Liver (tissue), 9 donors: ENCODE measurements around the gene C2orf66. TPM values are rescaled to one million over a fixed set of nuclear protein-coding genes. Genes with fewer than 3 reads are reported as not detected.

ENCODE experiments used
- DNase-seq: peaks from one replicate; pipeline ENCODE4 v3.0.0-alpha.2; 2017; ENCODE audit warnings: low spot score
- H3K27ac ChIP-seq, 2 donors: one replicate each; pipeline ENCODE4 v1.7.0; 2013; ENCODE audit warnings: inconsistent platforms in 2 of 2, low read length in 2 of 2, control low read depth in 1 of 2, low read depth in 1 of 2, mild to moderate bottlenecking in 1 of 2
- H3K27me3 ChIP-seq, 4 donors: one replicate each; pipeline versions ENCODE4 v1.6.1 to v1.7.0; 2013; ENCODE audit warnings: low read length in 3 of 4, inconsistent platforms in 1 of 4, mild to moderate bottlenecking in 1 of 4, moderate library complexity in 1 of 4; ENCODE audit not compliant: control insufficient read depth in 4 of 4, insufficient read depth in 4 of 4
- H3K36me3 ChIP-seq, 4 donors: one replicate each; pipeline versions ENCODE4 v1.6.1 to v1.7.0; 2013; ENCODE audit warnings: low read length in 3 of 4, mild to moderate bottlenecking in 3 of 4, low read depth in 1 of 4, moderate library complexity in 1 of 4; ENCODE audit not compliant: control insufficient read depth in 4 of 4, insufficient read depth in 3 of 4
- H3K4me1 ChIP-seq, 4 donors: one replicate each; pipeline versions ENCODE4 v1.6.1 to v1.7.0; 2013; ENCODE audit warnings: low read length in 3 of 4, mild to moderate bottlenecking in 3 of 4, moderate library complexity in 1 of 4; ENCODE audit not compliant: control insufficient read depth in 4 of 4, insufficient read depth in 4 of 4
- H3K4me3 ChIP-seq, 3 donors: one replicate each; pipeline versions ENCODE4 v1.6.1 to v1.7.0; 2013; ENCODE audit warnings: low read length in 3 of 3, control low read depth in 1 of 3, low read depth in 1 of 3, mild to moderate bottlenecking in 1 of 3
- H3K9ac ChIP-seq, 2 donors: one replicate each; pipeline ENCODE4 v1.7.0; 2013; ENCODE audit warnings: low read length in 2 of 2, mild to moderate bottlenecking in 2 of 2, moderate library complexity in 2 of 2, control low read depth in 1 of 2, low read depth in 1 of 2
- H3K9me3 ChIP-seq, 4 donors: one replicate each; pipeline versions ENCODE4 v1.6.1 to v1.7.0; 2013; ENCODE audit warnings: low read length in 3 of 4; ENCODE audit not compliant: control insufficient read depth in 4 of 4
- EGR1 ChIP-seq, 2 donors: IDR thresholded peaks; 2 replicates each; pipeline ENCODE4 v1.6.1; 2016 to 2018; ENCODE audit warnings: antibody characterized with exemption in 2 of 2, low read depth in 2 of 2
- FOXA1 ChIP-seq: IDR thresholded peaks from 2 replicates; pipeline ENCODE4 v1.6.1; 2016; ENCODE audit warnings: antibody characterized with exemption
- GABPA ChIP-seq, 2 donors: IDR thresholded peaks in 1 of 2; conservative IDR thresholded peaks in 1 of 2; 2 replicates each; pipeline ENCODE4 v1.6.1; 2016; ENCODE audit warnings: antibody characterized with exemption in 2 of 2, mild to moderate bottlenecking in 1 of 2, moderate library complexity in 1 of 2
- HNF4A ChIP-seq, 2 donors: conservative IDR thresholded peaks; 2 replicates each; pipeline ENCODE4 v1.6.1; 2016; ENCODE audit warnings: antibody characterized with exemption in 2 of 2, mild to moderate bottlenecking in 2 of 2
- HNF4G ChIP-seq: IDR thresholded peaks from 2 replicates; pipeline ENCODE4 v1.6.1; 2016; ENCODE audit warnings: antibody characterized with exemption
- JUND ChIP-seq, 2 donors: IDR thresholded peaks; 2 replicates each; pipeline ENCODE4 v1.6.1; 2016; ENCODE audit warnings: antibody characterized with exemption in 2 of 2
- MAX ChIP-seq: IDR thresholded peaks from 2 replicates; pipeline ENCODE4 v1.6.1; 2016; ENCODE audit warnings: antibody characterized with exemption
- NR2F2 ChIP-seq: IDR thresholded peaks from 2 replicates; pipeline ENCODE4 v1.6.1; 2016; ENCODE audit warnings: antibody characterized with exemption
- RAD21 ChIP-seq, 2 donors: IDR thresholded peaks; 2 replicates each; pipeline ENCODE4 v1.6.1; 2016; ENCODE audit warnings: antibody characterized with exemption in 2 of 2, mild to moderate bottlenecking in 2 of 2
- SP1 ChIP-seq: IDR thresholded peaks from 2 replicates; pipeline ENCODE4 v1.6.1; 2018; ENCODE audit warnings: antibody characterized with exemption, mild to moderate bottlenecking
- TAF1 ChIP-seq: conservative IDR thresholded peaks from 2 replicates; pipeline ENCODE4 v1.6.1; 2016; ENCODE audit warnings: antibody characterized with exemption, mild to moderate bottlenecking
- YY1 ChIP-seq: IDR thresholded peaks from 2 replicates; pipeline ENCODE4 v1.6.1; 2016; ENCODE audit warnings: antibody characterized with exemption, mild to moderate bottlenecking
- polyA plus RNA-seq, 2 donors: library from polyadenylated mRNA; stranded (reverse) in 1 of 2; unstranded in 1 of 2; fragments of 200-250 nt in 1 of 2; fragments of >200 nt in 1 of 2; fragmentation: Nextera tagmentation in 1 of 2; extraction: Ambion mirVana in 1 of 2; gene quantifications; one replicate each; pipeline versions ENCODE4 v1.2.1 to v1.2.3, GENCODE V29; 2013 to 2015
- total RNA-seq, 2 donors: library from RNA; depleted of rRNA; stranded (reverse); fragments of >200 nt; gene quantifications; one replicate each; pipeline ENCODE4 v1.2.3, GENCODE V29; 2014
- TF ChIP-seq, protein P1 (sequence below): IDR thresholded peaks from 2 replicates; pipeline ENCODE4 v1.6.1; 2016; ENCODE audit warnings: antibody characterized with exemption
- TF ChIP-seq, protein P2 (sequence below): fragments of 150-350 bp; IDR thresholded peaks from 2 replicates; pipeline ENCODE4 v1.5.1; 2017; ENCODE audit warnings: improper control_type of control experiment, low read depth, low read length; ENCODE audit not compliant: missing input control
- TF ChIP-seq, protein P3 (sequence below): IDR thresholded peaks from 2 replicates; pipeline ENCODE4 v1.6.1; 2016; ENCODE audit warnings: antibody characterized with exemption
- donor health status: healthy.
- donor health status: healthy.
- donor health status: healthy.
- donor health status: healthy.
- donor health status: healthy.

The C2orf66 gene
- total and polyA plus RNA-seq, 4 donors = not detected

DNA sequence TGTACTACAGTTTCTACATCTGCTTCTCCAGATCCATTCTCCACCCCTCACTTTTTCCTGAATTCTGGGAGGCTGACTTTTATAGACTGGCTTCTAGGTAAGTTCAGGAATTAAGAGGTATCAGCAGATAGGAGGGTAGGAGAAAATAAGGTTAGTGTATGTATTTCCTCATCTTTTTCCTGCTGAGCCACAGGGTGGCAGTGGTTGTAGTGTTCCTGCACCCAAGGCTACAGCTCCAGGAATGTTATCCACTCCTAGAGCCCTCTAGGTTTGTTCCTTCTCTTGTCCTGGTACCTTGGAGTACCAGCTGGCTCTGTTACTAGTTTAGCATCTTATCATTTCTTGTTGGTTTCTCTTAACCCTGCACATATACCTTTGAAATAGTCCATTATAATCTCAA, 40.7 kb upstream of the C2orf66 start:
- H3K4me1 ChIP-seq = no peaks in the 10 kb centered on the region
- no peaks in the 10 kb centered on the region for H3K9me3 ChIP-seq
- DNase-seq = no peak
- no peaks in the 10 kb centered on the region for H3K36me3 ChIP-seq
- TF ChIP-seq RAD21 (IDR thresholded peaks at IDR 0.05) = peak; percentile 69 to 72
- TF ChIP-seq, protein P1, sequence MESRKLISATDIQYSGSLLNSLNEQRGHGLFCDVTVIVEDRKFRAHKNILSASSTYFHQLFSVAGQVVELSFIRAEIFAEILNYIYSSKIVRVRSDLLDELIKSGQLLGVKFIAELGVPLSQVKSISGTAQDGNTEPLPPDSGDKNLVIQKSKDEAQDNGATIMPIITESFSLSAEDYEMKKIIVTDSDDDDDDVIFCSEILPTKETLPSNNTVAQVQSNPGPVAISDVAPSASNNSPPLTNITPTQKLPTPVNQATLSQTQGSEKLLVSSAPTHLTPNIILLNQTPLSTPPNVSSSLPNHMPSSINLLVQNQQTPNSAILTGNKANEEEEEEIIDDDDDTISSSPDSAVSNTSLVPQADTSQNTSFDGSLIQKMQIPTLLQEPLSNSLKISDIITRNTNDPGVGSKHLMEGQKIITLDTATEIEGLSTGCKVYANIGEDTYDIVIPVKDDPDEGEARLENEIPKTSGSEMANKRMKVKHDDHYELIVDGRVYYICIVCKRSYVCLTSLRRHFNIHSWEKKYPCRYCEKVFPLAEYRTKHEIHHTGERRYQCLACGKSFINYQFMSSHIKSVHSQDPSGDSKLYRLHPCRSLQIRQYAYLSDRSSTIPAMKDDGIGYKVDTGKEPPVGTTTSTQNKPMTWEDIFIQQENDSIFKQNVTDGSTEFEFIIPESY = no peak
- TF ChIP-seq, protein P2, sequence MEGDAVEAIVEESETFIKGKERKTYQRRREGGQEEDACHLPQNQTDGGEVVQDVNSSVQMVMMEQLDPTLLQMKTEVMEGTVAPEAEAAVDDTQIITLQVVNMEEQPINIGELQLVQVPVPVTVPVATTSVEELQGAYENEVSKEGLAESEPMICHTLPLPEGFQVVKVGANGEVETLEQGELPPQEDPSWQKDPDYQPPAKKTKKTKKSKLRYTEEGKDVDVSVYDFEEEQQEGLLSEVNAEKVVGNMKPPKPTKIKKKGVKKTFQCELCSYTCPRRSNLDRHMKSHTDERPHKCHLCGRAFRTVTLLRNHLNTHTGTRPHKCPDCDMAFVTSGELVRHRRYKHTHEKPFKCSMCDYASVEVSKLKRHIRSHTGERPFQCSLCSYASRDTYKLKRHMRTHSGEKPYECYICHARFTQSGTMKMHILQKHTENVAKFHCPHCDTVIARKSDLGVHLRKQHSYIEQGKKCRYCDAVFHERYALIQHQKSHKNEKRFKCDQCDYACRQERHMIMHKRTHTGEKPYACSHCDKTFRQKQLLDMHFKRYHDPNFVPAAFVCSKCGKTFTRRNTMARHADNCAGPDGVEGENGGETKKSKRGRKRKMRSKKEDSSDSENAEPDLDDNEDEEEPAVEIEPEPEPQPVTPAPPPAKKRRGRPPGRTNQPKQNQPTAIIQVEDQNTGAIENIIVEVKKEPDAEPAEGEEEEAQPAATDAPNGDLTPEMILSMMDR = no peak
- H3K27ac ChIP-seq = no peak overlapping the region
- no peaks in the 10 kb centered on the region for H3K27me3 ChIP-seq
- H3K9ac ChIP-seq = no peak overlapping the region
- H3K4me3 ChIP-seq = no peak overlapping the region

DNA sequence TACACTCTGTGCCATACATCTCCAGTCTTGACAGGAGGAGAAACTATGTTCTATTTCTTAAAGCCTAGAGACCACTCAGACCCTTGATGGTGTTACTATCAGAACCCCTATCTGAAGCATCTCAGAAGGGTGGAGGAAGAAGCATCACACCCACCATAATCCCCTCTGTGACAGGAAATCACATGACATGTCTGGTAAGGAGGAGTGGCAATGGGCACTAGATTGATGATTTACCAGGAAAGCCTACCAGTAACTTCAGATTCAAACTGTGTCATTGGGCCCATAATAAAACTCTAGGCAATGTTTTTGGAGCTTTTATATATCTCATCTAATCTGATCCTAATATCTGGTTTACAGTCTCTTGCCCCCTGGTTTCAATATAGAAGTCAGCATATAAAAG, 37.1 kb upstream of the C2orf66 start:
- H3K9ac ChIP-seq = no peak overlapping the region
- H3K4me3 ChIP-seq = no peak overlapping the region
- TF ChIP-seq FOXA1 = no peak
- TF ChIP-seq, protein P2 = no peak
- TF ChIP-seq MAX = no peak
- TF ChIP-seq YY1 = no peak
- no peak for TF ChIP-seq HNF4A (conservative IDR thresholded peaks at IDR 0.05)
- TF ChIP-seq, protein P1 = no peak
- no peak for TF ChIP-seq SP1
- no peak for TF ChIP-seq RAD21 (IDR thresholded peaks at IDR 0.05)
- TF ChIP-seq, protein P3, sequence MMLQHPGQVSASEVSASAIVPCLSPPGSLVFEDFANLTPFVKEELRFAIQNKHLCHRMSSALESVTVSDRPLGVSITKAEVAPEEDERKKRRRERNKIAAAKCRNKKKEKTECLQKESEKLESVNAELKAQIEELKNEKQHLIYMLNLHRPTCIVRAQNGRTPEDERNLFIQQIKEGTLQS = no peak
- TF ChIP-seq JUND (IDR thresholded peaks at IDR 0.05) = no peak
- no peak for TF ChIP-seq HNF4G
- TF ChIP-seq GABPA (IDR thresholded peaks at IDR 0.05 in 1 of 2, conservative IDR thresholded peaks at IDR 0.05 in 1 of 2) = no peak
- TF ChIP-seq EGR1 (IDR thresholded peaks at IDR 0.05; ENCODE audit: low read depth in 2 of 2) = no peak
- TF ChIP-seq TAF1 = no peak
- no peak for TF ChIP-seq NR2F2

More for the DNA sequence above, 37.1 kb upstream of the C2orf66 start:
- H3K36me3 ChIP-seq = no peaks in the 10 kb centered on the region
- DNase-seq = no peak
- no peaks in the 10 kb centered on the region for H3K4me1 ChIP-seq
- no peaks in the 10 kb centered on the region for H3K9me3 ChIP-seq
- H3K27ac ChIP-seq = no peak overlapping the region
- no peaks in the 10 kb centered on the region for H3K27me3 ChIP-seq
